Right cardiac atrium (tissue), 5 donors: ENCODE measurements around the gene ARID1A. TPM values are rescaled to one million over a fixed set of nuclear protein-coding genes. Genes with fewer than 3 reads are reported as not detected.
"Not testable (repeated sequence)": the region's sequence is repeated elsewhere in the genome, so short reads cannot be mapped to it uniquely, and the experiment has no call there.

Source experiments
- ATAC-seq, 2 donors: fragments of 200-7000 bp; cut with Tn5 transposase; one replicate each; pipeline versions ENCODE4 v1.8.0 to v1.9.1; 2020; ENCODE audit warnings: moderate library complexity in 2 of 2, mild to moderate bottlenecking in 1 of 2
- DNase-seq, 3 donors: peaks; one replicate each; pipeline ENCODE4 v3.0.0-alpha.2; 2020
- H3K27ac ChIP-seq: one replicate; pipeline ENCODE4 v1.5.1; 2013; ENCODE audit warnings: mild to moderate bottlenecking, low read length, control low read depth, moderate library complexity
- H3K27me3 ChIP-seq: one replicate; pipeline ENCODE4 v1.6.1; 2013; ENCODE audit not compliant: control insufficient read depth, insufficient read depth
- H3K4me1 ChIP-seq: one replicate; pipeline ENCODE4 v1.6.1; 2013; ENCODE audit warnings: low read length; ENCODE audit not compliant: control insufficient read depth, insufficient read depth
- H3K4me3 ChIP-seq: one replicate; pipeline ENCODE4 v1.5.1; 2013; ENCODE audit warnings: low read length, control low read depth
- H3K9me3 ChIP-seq: one replicate; pipeline ENCODE4 v1.6.1; 2013; ENCODE audit warnings: low read length; ENCODE audit not compliant: control insufficient read depth
- WGBS: extraction: QIAGEN DNeasy Blood & Tissue Kit; methylation state at CpG from one replicate; pipeline ENCODE4 v1.1.7; 2013; 5-methylcytosine and 5-hydroxymethylcytosine counted together
- intact Hi-C, 4 donors: fragments of 100-400 bp; cut with DNase I; formaldehyde crosslinking; loops; one replicate each; pipeline versions ENCODE4 v1.11.0 to v1.14.0; 2022 to 2023
- polyA plus RNA-seq: library from polyadenylated mRNA; stranded (reverse); fragments of 200-250 nt; gene quantifications from one replicate; pipeline ENCODE4 v1.2.3, GENCODE V29; 2013
- total RNA-seq, 4 donors: library from RNA; stranded (reverse); fragmentation: NEBNext Ultra II Directional; extraction: Animal tissue kit (Norgen Biotek cat#: 25700); gene quantifications; one replicate each; pipeline ENCODE4 v1.2.1, GENCODE V29; 2021
- donor health status: healthy with polysubstance abuse.
- donor health status: DM: no; HTN: yes; CAD: no.
- donor health status: DM: no; HTN: no; CAD: no.
- donor health status: DM: no; HTN: yes; CAD: no; lungs with severe emphysema.
- donor health status: DM: yes; HTN: yes; CAD: no.

ARID1A gene
- total and polyA plus RNA-seq, 5 donors = 15.7 to 45.3 (median 37.6) TPM

DNA sequence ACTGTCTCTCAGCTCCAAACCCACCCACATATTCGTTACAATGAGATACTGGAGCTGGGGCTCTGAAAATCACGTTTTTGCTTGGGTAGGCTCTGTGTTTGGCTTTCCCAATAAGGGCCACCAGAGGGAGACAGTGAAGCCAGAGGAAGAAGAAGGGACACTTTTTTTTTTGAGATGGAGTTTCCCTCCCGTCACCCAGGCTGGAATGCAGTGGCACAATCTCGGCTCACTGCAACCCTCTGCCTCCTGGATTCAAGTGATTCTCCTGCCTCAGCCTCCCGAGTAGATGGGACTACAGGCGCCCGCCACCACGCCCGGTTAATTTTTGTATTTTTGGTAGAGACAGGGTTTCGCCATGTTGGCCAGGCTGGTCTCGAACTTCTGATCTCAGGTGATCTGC, 114.3 kb downstream of the ARID1A start:
- intact Hi-C loops = loop anchor here in 3 of 4 donors (5.0 to 10.0 kb wide), 2 partner anchors 65 to 67 kb away; no protein-coding TSS in a partner anchor
- H3K9me3 ChIP-seq, H3K27ac ChIP-seq, H3K4me1 ChIP-seq, H3K27me3 ChIP-seq, H3K4me3 ChIP-seq: not testable (repeated sequence)
- WGBS = 54% methylated on average over 11 of the region's 11 CpGs
- ATAC-seq = peak; percentile 57 to 72
- DNase-seq = peak; percentile 62 to 75 (median 74)

DNA sequence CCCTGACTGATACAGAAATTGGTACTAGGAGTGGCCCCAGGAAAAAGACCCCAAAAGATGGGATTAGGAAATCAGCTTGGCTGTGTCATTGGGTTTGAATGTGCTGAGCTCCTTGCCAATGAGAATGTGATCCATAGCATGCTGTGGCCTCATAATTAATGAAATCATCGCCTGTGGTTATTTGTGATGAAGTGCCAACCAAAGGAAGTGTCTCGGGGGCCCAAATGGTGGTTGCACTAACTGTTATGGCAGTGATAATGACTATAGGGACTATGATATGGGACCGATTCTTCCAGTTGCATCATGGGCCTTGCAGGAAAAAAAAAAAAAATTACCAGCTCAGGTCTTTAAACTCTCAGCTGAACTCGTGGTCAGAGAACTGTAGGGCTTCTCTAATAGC, 115.2 kb downstream of the ARID1A start:
- DNase-seq = no peak
- intact Hi-C loops = loop anchor here in 3 of 4 donors (5.0 to 10.0 kb wide), 2 partner anchors 64 to 66 kb away; no protein-coding TSS in a partner anchor
- H3K9me3 ChIP-seq = no peaks in the 10 kb centered on the region
- no peaks in the 10 kb centered on the region for H3K27me3 ChIP-seq
- no peak overlapping the region for H3K4me3 ChIP-seq
- no peak overlapping the region for H3K27ac ChIP-seq
- 73% methylated on average over 4 of the region's 4 CpGs for WGBS
- peaks cover under 1% of the 10 kb centered on the region for H3K4me1 ChIP-seq
- no peak for ATAC-seq

- Histone ChIP-seq H3K4me3 (no peak overlapping the region), H3K9me3 (no peaks in the 10 kb centered on the region), H3K27me3 (no peaks in the 10 kb centered on the region), H3K4me1 (no peaks in the 10 kb centered on the region), H3K27ac (no peak overlapping the region)
- ATAC-seq (no peak), DNase-seq (no peak)
- intact Hi-C loops = loop anchor here in 3 of 4 donors (5.0 to 10.0 kb wide), 2 partner anchors 63 to 66 kb away; no protein-coding TSS in a partner anchor
Measured at GRCh38 chr1:26811708-26812107, 115.9 kb downstream of the ARID1A start.

DNA sequence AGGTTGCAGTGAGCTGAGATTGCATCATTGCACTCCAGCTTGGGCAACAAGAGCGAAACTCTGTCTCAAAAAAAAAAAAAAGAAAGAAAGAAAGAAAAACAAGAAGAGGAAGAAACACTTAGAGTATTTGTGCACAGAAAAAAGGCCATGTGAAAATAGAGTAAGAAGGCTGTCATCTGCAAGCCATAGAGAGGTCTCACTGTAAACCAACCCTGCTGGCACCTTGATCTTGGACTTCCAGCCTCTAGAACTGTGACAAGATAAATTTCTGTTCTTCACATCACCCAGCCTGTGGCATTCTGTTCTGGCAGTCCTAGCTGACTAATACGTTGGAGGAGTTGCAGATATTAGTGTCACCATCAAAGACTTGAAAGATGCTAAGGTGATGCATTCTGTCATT, 118.6 kb downstream of the ARID1A start:
- Histone ChIP-seq H3K9me3 (no peaks in the 10 kb centered on the region), H3K4me1 (no peaks in the 10 kb centered on the region), H3K27ac (no peak overlapping the region), H3K27me3 (no peaks in the 10 kb centered on the region), H3K4me3 (no peak overlapping the region)
- intact Hi-C loops = loop anchor here in 3 of 4 donors (5.0 to 10.0 kb wide), 2 partner anchors 60 to 63 kb away; no protein-coding TSS in a partner anchor
- ATAC-seq (no peak), DNase-seq (no peak)
- 79% methylated on average over 2 of the region's 2 CpGs for WGBS

GRCh38 chr1:26814893-26815292, 119.1 kb downstream of the ARID1A start:
- no peaks in the 10 kb centered on the region for H3K4me1 ChIP-seq

GRCh38 chr1:26820784-26821269, 125.0 kb downstream of the ARID1A start:
- DNase-seq = no peak
- intact Hi-C loops = no loop called here
- 76% methylated on average over 4 of the region's 4 CpGs for WGBS
- peak; percentile 36 to 54 for ATAC-seq
- no peaks in the 10 kb centered on the region for H3K27me3 ChIP-seq
- no peaks in the 10 kb centered on the region for H3K9me3 ChIP-seq
- no peak overlapping the region for H3K27ac ChIP-seq
- H3K4me1 ChIP-seq = no peaks in the 10 kb centered on the region
- H3K4me3 ChIP-seq = no peak overlapping the region

More at GRCh38 chr1:26814893-26815292, 119.1 kb downstream of the ARID1A start:
- Histone ChIP-seq H3K4me3 (no peak overlapping the region), H3K27me3 (no peaks in the 10 kb centered on the region), H3K27ac (no peak overlapping the region), H3K9me3 (no peaks in the 10 kb centered on the region)
- no peak for ATAC-seq
- intact Hi-C loops = loop anchor here in 3 of 4 donors (5.0 to 10.0 kb wide), 2 partner anchors 60 to 62 kb away; no protein-coding TSS in a partner anchor
- 90% methylated on average over 3 of the region's 3 CpGs for WGBS
- no peak for DNase-seq

DNA sequence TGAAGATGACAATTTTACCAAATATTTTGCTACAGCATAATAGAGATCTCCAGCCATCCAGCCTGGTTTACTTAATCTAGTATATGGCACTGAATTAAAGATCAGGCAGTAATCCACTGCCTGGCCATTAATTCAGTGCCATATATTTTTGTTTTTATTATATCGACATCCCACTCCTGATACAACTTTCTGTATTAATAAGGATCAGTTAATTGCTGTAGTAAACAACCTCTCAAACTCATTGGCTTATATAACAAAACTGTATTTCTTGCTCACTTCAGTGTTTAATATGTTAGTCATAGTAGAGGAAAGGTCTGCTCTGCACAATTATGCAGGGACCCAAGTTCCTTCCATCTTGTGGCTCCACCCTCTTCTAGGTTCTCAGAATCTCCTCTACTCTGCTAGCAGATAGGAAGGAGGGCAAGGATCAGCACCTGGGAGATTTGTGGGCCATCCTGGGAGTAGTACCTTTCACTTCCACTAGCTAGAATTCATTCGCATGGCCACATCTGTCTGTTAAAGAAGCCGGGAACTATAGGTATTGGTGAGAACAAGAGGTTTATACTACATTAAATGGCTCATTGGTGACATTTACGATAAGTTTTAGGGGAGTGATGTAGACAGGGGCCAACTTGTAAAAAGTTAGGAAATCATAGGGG, 127.1 kb downstream of the ARID1A start:
- no peak for ATAC-seq
- Histone ChIP-seq H3K4me3 (no peak overlapping the region), H3K4me1 (no peaks in the 10 kb centered on the region), H3K27me3 (no peaks in the 10 kb centered on the region), H3K9me3 (no peaks in the 10 kb centered on the region), H3K27ac (no peak overlapping the region)
- DNase-seq = no peak
- WGBS = 93% methylated on average over 4 of the region's 4 CpGs
- intact Hi-C loops = no loop called here

DNA sequence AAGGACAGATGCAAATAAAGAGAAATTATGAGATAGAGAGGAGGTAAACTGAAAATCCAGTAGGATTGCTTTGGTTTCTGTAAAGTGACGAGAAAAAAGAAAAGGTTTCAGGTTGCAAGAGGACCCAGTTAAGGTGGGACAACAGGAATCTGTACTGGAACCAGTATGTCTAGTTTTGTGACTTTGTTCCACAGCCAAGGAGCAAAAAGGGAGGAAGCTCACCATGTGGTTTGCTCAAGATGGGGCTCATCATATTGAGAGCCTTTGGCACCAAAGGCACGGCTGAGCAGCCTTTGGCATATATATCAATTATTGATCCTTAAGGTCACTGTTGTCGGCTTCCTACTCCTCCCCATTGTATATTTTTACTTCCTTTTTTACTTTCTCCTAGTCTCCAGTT, 128.9 kb downstream of the ARID1A start:
- no peak for ATAC-seq
- Histone ChIP-seq H3K27ac (no peak overlapping the region), H3K9me3 (no peaks in the 10 kb centered on the region), H3K4me1 (peaks cover 2% of the 10 kb centered on the region), H3K4me3 (no peak overlapping the region), H3K27me3 (no peaks in the 10 kb centered on the region)
- WGBS = 89% methylated on average over 3 of the region's 3 CpGs
- intact Hi-C loops = no loop called here
- DNase-seq = no peak

- DNase-seq = peak; percentile 70 to 91 (median 90)
- WGBS = under 1% methylated on average over 107 of the region's 107 CpGs
- H3K4me1 ChIP-seq = peaks cover 5% of the 10 kb centered on the region
- ATAC-seq = peak; percentile 79 to 85
- no peaks in the 10 kb centered on the region for H3K27me3 ChIP-seq
- intact Hi-C loops = no loop called here
- H3K9me3 ChIP-seq = no peaks in the 10 kb centered on the region
- H3K27ac ChIP-seq = peak within 1 kb of the TSS; percentile 87
- peak within 1 kb of the TSS; percentile 99 for H3K4me3 ChIP-seq
Measured at GRCh38 chr1:26826261-26827105, 130.7 kb downstream of the ARID1A start, which contains the start of gene ZDHHC18. TSS of gene ZDHHC18 (plus strand) at chr1:26826688. CDS start at chr1:26826805, 117 bp downstream.

DNA sequence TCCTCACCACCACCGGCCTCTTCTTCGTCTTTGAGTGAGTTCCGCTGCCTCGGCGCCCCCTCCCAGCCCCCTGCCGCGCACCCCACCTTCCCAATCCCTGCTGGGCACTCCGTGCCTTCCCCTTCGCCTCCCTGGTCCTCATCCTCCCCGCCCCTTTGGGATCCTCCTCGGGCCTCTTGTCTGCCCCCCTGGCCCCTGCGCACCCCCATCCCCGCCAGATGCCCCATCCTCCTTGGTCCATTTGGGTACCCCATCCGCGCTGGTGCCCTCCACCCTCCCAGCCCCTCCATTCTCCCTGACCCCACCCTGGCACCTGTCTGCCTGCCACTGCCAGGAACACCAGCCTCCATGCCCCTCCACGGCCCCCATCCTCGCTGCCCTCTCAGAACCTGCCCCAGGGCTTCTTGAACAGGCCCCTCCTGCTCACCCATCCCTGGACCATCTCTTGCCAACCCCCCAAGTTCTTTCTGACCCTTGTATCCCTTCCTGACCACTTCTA, 131.3 kb downstream of the ARID1A start:
- WGBS = 3% methylated on average over 17 of the region's 17 CpGs
- ATAC-seq = peak in 1 of 2 donors; percentile 8

More for the DNA sequence above, 131.3 kb downstream of the ARID1A start:
- intact Hi-C loops = no loop called here
- peak in 1 of 3 donors; percentile 63 for DNase-seq
- peak overlapping the region; percentile 1 for H3K27ac ChIP-seq
- no peaks in the 10 kb centered on the region for H3K9me3 ChIP-seq
- H3K4me1 ChIP-seq = peaks cover 5% of the 10 kb centered on the region
- H3K27me3 ChIP-seq = no peaks in the 10 kb centered on the region
- peak overlapping the region; percentile 99 for H3K4me3 ChIP-seq
